Placental epithelial cell (primary cell): ENCODE measurements around the gene CFAP119. TPM values are rescaled to one million over a fixed set of nuclear protein-coding genes. Genes with fewer than 3 reads are reported as not detected.

ENCODE experiments used
- small RNA-seq: library from RNA; depleted of rRNA; stranded (forward); fragments of <200 nt; gene quantifications from one replicate; pipeline ENCODE3, GENCODE V24; 2012
- total RNA-seq: library from RNA; depleted of rRNA; stranded (reverse); fragments of >200 nt; gene quantifications from 2 replicates; pipeline ENCODE4 v1.2.3, GENCODE V29; 2012

CFAP119 gene
- total RNA-seq, result 2.7 and 3.0 TPM in 2 replicates

GRCh38 chr16:30761928-30762902 is at the start of gene CFAP119, which contains the start of gene RNF40:
Gene CFAP119, minus strand, starts transcription at chr16:30762062. Its CDS starts 314 bp downstream, at chr16:30761748.
Gene RNF40, plus strand, starts transcription at chr16:30762322. Its CDS starts 224 bp downstream, at chr16:30762546.

GRCh38 chr16:30786936-30787612 is 25.2 kb upstream of the CFAP119 start, which contains the start of gene ZNF629:
Gene ZNF629, minus strand, starts transcription at chr16:30787205. Its CDS starts 2,723 bp downstream, at chr16:30784482.

GRCh38 chr16:30747799-30748633 is 13.8 kb downstream of the CFAP119 start, which contains the start of gene PHKG2:
Gene PHKG2, plus strand, starts transcription at chr16:30748425. Its CDS starts 396 bp downstream, at chr16:30748821.

Small RNAs within 50 kb of the gene (small RNA-seq; reads per million reads assigned to genes)
- 682 reads per million, percentile 99 among the genes with 10 or more reads in this experiment for gene SNORA30

Other genes starting within 250 kb of the CFAP119 start
- gene ZNF768, start 235.5 kb downstream of the CFAP119 start, total RNA-seq, result 28.7 and 36.7 TPM in 2 replicates
- 21.5 and 25.1 TPM in 2 replicates for gene ZNF747, start 227.2 kb downstream of the CFAP119 start, total RNA-seq
- gene ZNF764, start 203.7 kb downstream of the CFAP119 start, total RNA-seq, result 6.6 and 7.5 TPM in 2 replicates
- 5.1 and 14.5 TPM in 2 replicates for gene ZNF688, start 190.3 kb downstream of the CFAP119 start, total RNA-seq
- gene ZNF785, start 176.4 kb downstream of the CFAP119 start, total RNA-seq, result 9.2 and 14.1 TPM in 2 replicates
- gene ZNF689, start 151.7 kb downstream of the CFAP119 start, total RNA-seq, result 5.9 and 10.7 TPM in 2 replicates
- 7.9 and 11.3 TPM in 2 replicates for gene PRR14, start 111.1 kb downstream of the CFAP119 start, total RNA-seq
- 31.6 and 47.1 TPM in 2 replicates for gene FBRS, start 103.6 kb downstream of the CFAP119 start, total RNA-seq
- gene SRCAP, start 62.9 kb downstream of the CFAP119 start, total RNA-seq, result 25.1 and 38.8 TPM in 2 replicates
- gene PHKG2, start 13.6 kb downstream of the CFAP119 start, total RNA-seq, result 28.4 and 30.2 TPM in 2 replicates
- gene RNF40, start 260 bp upstream of the CFAP119 start, total RNA-seq, result 67.5 and 76.0 TPM in 2 replicates
- 21.7 and 22.4 TPM in 2 replicates for gene ZNF629, start 25.1 kb upstream of the CFAP119 start, total RNA-seq
- 42.0 and 53.0 TPM in 2 replicates for gene BCL7C, start 132.0 kb upstream of the CFAP119 start, total RNA-seq
- 4.9 and 7.5 TPM in 2 replicates for gene CTF1, start 134.6 kb upstream of the CFAP119 start, total RNA-seq
- 28.7 and 33.4 TPM in 2 replicates for gene FBXL19, start 161.5 kb upstream of the CFAP119 start, total RNA-seq
- gene ORAI3, start 187.0 kb upstream of the CFAP119 start, total RNA-seq, result 49.3 and 69.9 TPM in 2 replicates
- 4.7 and 5.0 TPM in 2 replicates for gene SETD1A, start 195.7 kb upstream of the CFAP119 start, total RNA-seq
- 13.7 and 16.5 TPM in 2 replicates for gene HSD3B7, start 223.1 kb upstream of the CFAP119 start, total RNA-seq
- gene STX1B, start 248.6 kb upstream of the CFAP119 start, total RNA-seq, result 1.5 and 2.0 TPM in 2 replicates